Hepatocyte (in vitro differentiated cells): ENCODE data around the gene SFT2D2.

Source experiments
- CTCF ChIP-seq: fragments of 200-600 bp; sonication (generic); IDR thresholded peaks from 2 replicates; pipeline ENCODE4 v1.5.1; 2016; ENCODE audit warnings: antibody characterized with exemption, mild to moderate bottlenecking; ENCODE audit not compliant: poor library complexity
- EZH2 ChIP-seq: fragments of 200-600 bp; sonication (generic); IDR thresholded peaks from 2 replicates; pipeline ENCODE4 v1.6.1; 2016; ENCODE audit warnings: antibody characterized with exemption, mild to moderate bottlenecking, borderline replicate concordance

GRCh38 chr1:168257397-168257796, 31.6 kb downstream of the SFT2D2 start:
- TF ChIP-seq CTCF (no peak), EZH2 (no peak)
